HG03521 (cell line): Measurements from ENCODE around the gene DEDD2.

Experiments used
- ATAC-seq: cut with Tn5 transposase; IDR thresholded peaks from one replicate; pipeline ENCODE4 v1.9.1; 2021; ENCODE audit warnings: mild to moderate bottlenecking, moderate library complexity; ENCODE audit not compliant: unreplicated experiment

The DEDD2 gene

DNA sequence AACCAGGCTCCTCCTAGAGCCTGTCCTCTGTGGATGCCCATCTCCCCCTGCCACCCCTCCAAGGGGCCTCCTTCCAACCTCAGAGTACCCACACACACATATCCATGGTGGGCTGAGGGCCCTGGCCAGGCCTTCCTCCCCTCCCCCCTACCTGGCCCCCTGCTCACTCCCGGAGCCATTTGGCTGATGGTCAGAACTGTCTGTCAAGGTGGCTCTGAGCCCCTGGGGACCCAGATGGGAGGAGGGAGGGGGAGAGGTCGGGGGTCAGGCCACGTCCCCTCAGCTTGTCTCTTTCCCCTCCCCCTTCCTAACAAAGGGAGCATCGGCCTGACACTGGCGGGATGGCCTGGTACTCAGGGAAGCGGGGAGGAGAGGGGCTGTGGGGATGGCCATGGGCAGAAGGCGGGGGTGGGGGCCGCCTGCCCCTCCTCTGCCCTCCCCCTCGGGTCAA is 66.5 kb downstream of the DEDD2 start:
- no peak for ATAC-seq

DNA sequence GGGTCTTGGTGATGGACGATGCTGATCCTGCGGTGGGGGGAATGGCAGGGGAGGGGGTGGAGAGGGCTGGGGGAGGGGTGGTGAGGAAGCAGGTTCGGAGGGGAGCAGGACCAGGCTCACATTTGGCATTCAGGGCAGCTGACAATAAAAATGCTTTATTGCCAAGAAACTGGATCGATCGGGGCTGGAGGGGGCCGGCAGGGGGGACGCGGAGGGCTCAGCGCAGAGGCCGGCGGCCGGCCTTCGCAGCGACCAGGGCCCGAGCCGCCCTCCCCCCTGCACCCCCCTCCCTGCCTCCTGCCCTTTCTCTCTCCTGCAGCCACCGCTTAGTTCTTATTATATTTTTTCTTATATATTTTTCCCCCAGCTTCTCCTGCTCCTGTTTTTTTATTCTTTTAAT is 67.1 kb downstream of the DEDD2 start:
- no peak for ATAC-seq

DNA sequence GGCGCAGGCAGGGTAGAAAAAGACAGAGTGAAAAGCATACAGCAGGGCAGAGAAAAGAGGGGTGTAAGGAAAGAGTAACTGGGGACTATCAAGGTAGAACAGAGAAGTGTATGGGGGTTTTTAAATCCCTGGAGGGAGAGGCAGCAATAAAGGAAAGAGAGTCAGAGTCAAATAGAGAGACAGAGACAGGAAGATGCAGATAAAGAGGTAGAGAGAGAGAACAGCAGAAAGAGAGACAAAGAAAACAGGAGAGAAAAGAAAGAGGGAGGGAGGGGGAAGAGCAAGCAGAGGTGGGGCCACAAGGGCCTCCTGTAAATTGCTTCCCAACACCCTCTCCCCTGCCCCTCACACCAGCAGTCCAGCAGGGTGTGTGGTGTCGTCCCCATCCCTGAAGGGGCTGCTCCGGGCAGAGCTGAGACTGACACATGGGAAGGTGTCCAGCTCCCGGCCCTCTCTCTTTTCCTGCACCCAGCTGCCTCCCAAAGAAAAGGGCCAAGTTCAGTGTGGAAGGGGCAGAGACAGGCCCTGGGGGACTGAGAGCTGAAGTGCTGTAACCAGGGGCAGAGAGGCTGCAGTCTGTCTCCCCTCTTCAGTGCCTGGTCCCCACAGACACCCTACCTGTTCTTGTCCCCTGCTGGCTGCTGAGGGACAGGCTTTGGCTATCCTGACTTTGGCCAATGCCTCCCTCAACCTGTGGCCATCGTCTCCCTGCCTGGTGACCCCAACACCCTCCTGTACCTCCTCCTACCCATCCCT is 67.9 kb downstream of the DEDD2 start:
- ATAC-seq = no peak
